ENCODE measurements around the gene RAB11FIP3. TPM values are rescaled to one million over a fixed set of nuclear protein-coding genes. Genes with fewer than 3 reads are reported as not detected.

RAB11FIP3 gene
- total RNA-seq, 1 experiment from 2014 or later: 12.8 TPM

- Histone ChIP-seq H3K4me3 (replicated peaks in 1 of 2; ENCODE audit: low read depth in 1 of 2, low read length in 2 of 2) (no peak overlapping the region), H3K36me3 (ENCODE audit: control insufficient read depth in 1 of 2, insufficient read depth in 2 of 2, low read length in 2 of 2) (no peaks in the 10 kb centered on the region), H3K4me2 (ENCODE audit: low read length) (no peak overlapping the region), H3K9me2 (ENCODE audit: insufficient read depth) (no peaks in the 10 kb centered on the region), H3K4me1 (ENCODE audit: control insufficient read depth in 1 of 2, insufficient read depth in 2 of 2, low read length in 2 of 2) (no peaks in the 10 kb centered on the region), H3K27me3 (ENCODE audit: insufficient read depth, low read length) (no peaks in the 10 kb centered on the region), H3K79me2 (ENCODE audit: insufficient read depth, low read length) (no peaks in the 10 kb centered on the region), H3K9me3 (ENCODE audit: control insufficient read depth in 1 of 2, insufficient read depth in 1 of 2, low read depth in 1 of 2, low read length in 2 of 2) (no peaks in the 10 kb centered on the region), H2AFZ (ENCODE audit: low read depth, low read length, poor library complexity, severe bottlenecking) (no peak overlapping the region), H3K9ac (ENCODE audit: low read length) (no peak overlapping the region), H3K27ac (ENCODE audit: low read depth, low read length) (no peak overlapping the region), H4K20me1 (ENCODE audit: insufficient read depth) (no peaks in the 10 kb centered on the region)
- BruUV-seq (replicated peaks): no TSS peak
- intact Hi-C loops (cut with micrococcal nuclease): no loop called here
- CTCF ChIA-PET: no interaction called here
- no peak for DNase-seq (ENCODE audit: low read depth, low spot score)
- RAD21 ChIA-PET (ENCODE audit: low non-redundant PET in 1 of 2, low total read pairs in 2 of 2, uncharacterized antibody in 2 of 2, unreplicated experiment in 2 of 2): no interaction called here
- POLR2A ChIA-PET: no interaction called here
- no peak for TF ChIP-seq CBX3 (IDR thresholded peaks at IDR 0.05; ENCODE audit: low read depth)
- TF ChIP-seq ZFX (IDR thresholded peaks at IDR 0.05): no peak
- no peak for TF ChIP-seq RAD21 (IDR thresholded peaks at IDR 0.05; ENCODE audit: low read depth)
- no peak for TF ChIP-seq POLR2AphosphoS5 (IDR thresholded peaks at IDR 0.05; ENCODE audit: low read depth, low read length)
- TF ChIP-seq MAX (IDR thresholded peaks at IDR 0.05): no peak
- no peak for TF ChIP-seq REST (IDR thresholded peaks at IDR 0.05; ENCODE audit: low read depth)
- TF ChIP-seq CTCF (IDR thresholded peaks at IDR 0.05 in 2 of 3, conservative IDR thresholded peaks at IDR 0.05 in 1 of 3; ENCODE audit: borderline replicate concordance in 1 of 3, insufficient read depth in 1 of 3, low read depth in 2 of 3, low read length in 2 of 3): no peak
- ATAC-seq: no peak
Measured at GRCh38 chr16:559021-559380, 133.6 kb downstream of the RAB11FIP3 start.
